Stimulated activated CD4-positive, alpha-beta T cell treated with anti-CD3 and anti-CD28 coated beads, Interleukin-12 subunit alpha, Interleukin-12 subunit beta, amount 100 ng/mL, for 48 hours (primary cell): Measurements from ENCODE around the gene DPH3.

Experiments used
- DNase-seq, 3 donors: peaks; one replicate each; pipeline ENCODE4 v3.0.0-alpha.2; 2020; ENCODE audit warnings: low read depth in 2 of 3, low spot score in 1 of 3

The DPH3 gene

DNA sequence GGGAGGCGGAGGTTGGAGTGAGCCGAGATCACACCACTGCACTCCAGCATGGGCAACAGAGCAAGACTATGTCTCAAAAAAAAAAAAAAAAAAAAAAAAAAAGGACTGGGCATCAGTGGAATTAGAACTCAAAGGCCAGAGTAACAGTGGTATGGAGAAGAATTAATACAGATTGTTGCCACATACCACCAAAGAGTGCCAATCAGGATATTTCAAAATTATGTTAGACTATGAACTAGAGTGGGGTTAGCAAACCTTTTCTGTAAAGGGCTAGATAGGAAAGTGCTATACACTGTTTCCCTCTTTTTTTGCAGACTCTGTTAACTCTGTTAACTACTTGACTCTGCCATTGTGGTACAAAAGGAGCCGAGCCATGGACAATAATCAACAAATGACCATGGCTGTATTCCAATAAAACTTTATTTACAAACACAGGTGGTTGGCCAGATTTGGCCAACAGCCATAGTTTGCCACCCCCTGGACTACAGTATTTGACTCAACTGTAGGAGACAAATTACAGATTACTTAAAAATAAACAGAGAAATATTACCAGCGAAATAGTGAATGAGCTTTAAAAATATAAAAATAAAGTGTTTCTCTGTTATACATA lies 28.6 kb downstream of the DPH3 start:
- no peak for DNase-seq

DNA sequence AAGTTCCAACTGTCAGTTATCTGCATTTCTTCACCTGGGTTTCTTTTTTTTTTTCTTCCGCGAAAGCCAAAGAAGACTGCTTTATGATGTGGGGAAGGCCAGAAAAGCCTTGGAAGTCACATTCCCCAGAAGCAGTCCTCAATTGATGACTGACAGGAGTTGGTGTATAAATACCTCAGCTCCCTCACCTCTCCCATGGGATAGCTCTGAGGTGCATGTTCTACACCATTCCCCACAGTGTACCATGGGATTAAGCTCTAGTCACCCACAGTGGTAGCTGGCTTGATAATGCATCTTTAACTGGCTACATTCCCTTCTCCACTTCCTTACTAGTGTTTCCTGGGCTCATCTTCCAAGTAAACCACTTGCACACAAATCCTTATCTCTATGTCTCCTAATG lies 30.5 kb downstream of the DPH3 start:
- no peak for DNase-seq

DNA sequence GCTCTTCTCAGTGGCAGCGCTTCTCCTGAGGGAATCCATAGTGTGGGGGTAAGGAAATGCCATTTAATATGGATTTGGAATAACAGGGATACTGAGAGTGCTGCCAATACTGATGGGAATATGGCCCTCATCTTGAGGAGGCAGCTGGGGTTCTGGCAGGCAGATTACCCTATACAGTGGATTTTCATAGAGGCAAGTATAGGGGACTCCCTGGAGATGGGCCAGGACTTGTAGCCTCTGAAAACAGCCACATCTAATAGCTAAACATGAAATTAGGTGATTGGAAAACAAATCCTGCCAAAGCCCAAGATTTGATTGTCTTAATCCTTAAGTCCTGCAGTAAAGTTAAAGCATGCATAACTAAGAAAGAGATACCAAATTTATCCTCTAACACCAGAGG lies 30.9 kb downstream of the DPH3 start:
- DNase-seq = no peak

DNA sequence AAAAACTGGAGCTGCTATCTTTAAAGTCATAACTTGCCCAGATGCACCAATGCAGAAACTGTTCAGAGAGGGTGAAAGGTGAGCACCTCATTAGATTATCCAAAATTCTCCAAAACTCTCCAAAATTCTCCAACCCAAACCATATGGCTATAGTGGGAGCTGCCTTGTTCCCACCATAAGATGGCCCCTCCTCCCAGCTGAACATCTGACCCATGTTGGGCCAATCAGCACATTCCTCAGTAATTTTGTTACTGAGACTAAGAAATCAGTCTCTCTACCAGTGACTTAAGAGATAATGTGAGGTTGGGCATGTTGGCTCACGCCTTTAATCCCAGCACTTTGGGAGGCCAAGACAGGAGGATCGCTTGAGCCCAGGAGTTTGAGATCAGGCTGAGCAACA lies 32.8 kb downstream of the DPH3 start:
- no peak for DNase-seq

DNA sequence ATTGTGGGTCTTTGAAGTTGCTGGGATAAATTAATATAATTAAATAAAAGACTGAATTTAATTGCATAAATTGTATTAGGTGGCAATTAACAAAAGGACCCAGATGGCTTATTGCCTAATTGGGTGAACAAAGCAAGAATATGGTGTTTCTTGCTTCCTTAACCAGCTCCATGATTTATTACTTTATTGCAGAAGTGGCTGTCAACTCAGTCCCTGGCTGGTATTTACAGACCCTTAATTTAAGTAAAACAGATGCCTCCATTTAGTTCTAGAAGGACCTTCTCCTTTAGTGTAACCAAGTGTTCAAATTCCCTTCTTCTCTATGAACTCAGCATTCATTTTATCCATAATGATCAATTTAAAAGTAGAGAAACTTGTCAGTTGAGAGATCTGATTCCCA lies 35.1 kb downstream of the DPH3 start:
- DNase-seq = no peak

DNA sequence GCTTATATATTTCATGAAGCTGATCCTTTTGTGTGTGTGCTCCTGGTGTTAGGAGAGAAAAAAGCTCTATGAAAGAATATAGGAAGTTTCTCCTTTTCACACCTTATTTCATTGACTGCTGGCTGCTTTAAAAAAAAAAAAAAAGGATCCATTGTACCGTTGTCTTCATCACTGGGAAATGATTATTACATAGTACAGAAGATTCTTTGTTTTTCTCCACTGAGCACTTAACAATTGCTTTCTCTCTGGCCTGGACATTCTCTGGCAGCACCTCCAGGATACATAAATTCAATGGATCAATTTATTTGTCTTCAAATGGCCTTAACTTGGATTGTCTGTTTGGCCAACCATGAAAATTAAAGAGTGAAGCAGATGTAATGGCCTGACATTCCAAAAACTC lies 37.2 kb downstream of the DPH3 start:
- no peak for DNase-seq

DNA sequence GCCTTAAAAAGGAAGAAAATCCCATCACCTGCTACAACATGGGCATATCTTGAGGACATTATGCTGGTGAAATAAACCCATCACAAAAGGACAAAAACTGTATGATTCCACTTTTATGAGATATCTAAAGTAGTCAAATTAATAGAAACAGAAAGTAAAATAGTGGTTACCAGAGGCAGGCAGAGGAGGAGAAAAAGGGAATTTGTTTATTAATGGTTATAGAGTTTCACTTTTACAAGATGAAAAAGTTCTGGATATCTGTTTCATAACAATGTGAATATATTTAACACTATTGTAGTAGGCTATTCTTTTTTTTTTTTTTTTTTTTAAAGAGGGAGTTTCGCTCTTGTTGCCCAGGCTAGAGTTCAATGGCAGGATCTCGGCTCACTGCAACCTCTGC lies 40.4 kb downstream of the DPH3 start:
- no peak for DNase-seq

DNA sequence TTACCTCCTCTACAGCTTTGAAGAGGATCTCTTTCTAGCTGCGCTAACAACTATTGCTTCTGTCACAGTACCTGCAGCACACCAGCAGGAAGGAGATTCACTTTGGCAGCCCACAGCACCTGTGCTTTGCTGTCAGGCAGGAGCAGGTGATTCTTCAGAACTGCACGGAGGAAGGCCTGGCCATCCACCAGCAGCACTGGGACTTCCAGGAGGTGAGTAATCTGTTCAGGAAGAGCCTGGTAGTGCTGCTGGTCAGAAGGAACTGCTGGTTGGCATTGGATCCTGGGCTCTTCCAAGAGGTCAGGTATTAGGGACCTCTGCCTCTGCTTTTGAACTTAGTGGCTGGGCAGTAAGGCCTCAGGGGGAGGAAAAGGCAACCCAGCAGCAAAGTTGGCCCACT lies 42.2 kb downstream of the DPH3 start:
- no peak for DNase-seq

DNA sequence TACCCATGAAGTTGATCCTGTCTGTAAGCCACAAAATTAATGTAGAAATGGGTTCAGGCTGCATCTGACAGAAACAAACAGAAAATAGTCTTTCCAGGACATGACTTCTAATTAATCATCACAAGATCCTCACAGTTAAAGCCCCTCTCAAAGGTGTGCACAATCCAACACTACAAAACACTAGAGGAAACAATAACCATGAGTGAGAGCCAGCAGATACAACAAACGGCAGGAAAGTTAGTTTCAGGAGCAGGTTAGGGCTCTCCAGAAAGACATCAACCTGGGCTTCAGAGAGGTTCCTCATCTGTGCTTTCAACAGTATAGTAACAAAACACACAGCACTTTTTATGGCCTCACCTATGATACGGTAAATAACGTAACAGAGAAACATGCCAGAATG lies 42.8 kb downstream of the DPH3 start:
- no peak for DNase-seq

DNA sequence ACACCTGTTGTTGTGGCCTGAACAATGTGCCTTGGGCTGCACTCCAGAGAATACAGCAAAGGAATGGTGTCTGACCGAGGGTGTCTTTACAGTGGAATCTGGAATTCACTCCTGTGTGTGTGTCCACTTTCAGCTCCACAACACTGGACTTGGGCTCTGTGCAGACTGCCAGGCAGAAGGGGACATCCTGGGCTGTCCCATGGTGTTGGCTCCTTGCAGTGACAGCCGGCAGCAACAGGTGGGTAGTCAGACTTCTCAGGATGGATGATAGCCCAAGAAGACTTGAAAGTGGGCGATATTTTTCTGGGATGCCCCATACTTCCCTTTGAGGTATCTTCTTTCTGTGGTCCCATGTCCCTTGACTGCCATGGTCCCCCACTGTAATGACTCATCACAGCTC lies 45.0 kb downstream of the DPH3 start:
- DNase-seq = no peak

DNA sequence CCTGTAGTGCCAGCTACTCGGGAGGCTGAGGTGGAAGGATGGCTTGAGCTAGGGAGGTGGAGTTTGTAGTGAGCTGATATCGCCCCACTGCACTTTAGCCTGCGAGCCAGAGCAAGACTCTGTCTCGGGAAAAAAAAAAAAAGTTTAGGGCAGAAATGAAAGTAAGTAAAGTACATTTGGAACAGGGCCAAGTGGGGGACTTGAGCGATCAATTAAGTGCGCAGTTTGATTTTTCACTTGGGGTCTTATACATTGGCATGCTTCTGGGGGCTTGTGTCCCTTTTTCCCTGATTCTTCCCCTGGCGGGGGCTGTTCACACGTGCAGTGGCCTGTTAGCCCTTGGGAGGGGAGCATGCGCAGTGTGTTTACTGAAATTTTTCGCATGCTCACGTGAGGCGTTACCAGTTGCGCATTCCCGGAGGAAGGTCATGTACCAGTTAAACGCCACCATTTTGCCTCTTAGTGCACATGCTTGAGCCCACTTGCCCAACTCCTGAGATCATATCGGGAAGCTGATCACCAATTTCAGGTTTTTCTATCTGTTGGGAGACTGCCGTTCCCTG lies 48.3 kb downstream of the DPH3 start:
- no peak for DNase-seq

DNA sequence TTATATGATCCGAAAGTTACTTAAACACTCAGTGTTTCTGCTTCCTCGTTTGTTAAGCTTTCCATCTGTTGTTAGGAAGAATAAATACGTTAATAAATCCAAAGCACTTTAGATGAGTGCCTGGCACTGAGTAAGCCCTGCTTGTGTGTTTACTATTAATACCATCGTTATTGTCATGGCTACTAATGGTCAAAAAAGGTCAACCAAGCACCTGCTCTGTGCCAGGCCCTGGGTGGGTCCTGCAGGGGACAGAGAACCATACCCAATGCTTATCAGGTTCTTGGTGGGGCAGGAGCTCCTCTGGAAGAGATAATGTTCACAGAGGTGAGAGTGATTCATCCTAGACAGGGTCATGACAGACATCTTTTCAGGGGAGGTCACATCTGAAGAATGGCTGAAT lies 50.4 kb downstream of the DPH3 start:
- no peak for DNase-seq

DNA sequence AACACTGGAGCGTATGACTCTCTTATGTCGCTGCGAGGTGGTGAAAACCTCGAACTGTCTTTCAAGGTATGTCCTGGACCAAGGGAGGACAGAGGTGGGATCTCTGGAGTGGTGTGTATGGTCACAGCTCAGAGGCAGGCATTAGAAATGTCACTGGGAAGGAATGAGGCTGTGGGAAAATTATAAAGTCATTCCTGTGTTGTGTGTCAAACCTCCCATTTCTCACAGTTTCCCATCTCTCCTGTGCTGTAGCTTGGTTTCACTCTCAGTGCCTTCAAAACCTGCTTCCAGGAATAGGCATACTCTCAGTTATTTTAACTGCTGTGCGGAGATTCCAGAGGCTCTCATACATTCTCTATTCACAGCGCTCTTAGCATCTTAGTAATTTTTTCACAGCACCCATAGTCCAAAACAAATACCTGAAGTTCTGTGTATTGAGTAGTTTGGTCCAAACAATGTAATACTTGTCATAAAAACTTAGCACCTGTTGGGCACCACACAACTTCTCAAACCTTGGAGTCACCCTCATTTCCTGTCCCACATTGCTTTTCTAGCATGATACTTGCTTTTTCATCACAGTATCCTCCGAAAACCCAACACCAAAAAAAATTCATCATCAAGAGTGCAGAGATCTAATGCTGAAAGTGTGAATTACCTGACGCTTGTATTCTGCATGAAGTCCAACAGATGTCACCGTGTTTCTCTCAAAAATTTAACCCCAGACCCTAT lies 53.4 kb downstream of the DPH3 start:
- DNase-seq = no peak
